GM10266 (cell line): ENCODE results near the gene TMA7B.
A peak's percentile ranks its signal among the peaks of the same experiment; 100 is the strongest.

Experiments
- DNase-seq: peaks from one replicate; pipeline ENCODE4 v3.0.0; 2012; ENCODE audit errors: extremely low spot score
- TF ChIP-seq, protein P1 (sequence below): IDR thresholded peaks from 2 replicates; pipeline ENCODE4 v1.5.1; 2012; ENCODE audit warnings: mild to moderate bottlenecking, low read depth; ENCODE audit not compliant: control insufficient read depth, insufficient read depth; ENCODE audit errors: missing control alignments

TMA7B gene

DNA sequence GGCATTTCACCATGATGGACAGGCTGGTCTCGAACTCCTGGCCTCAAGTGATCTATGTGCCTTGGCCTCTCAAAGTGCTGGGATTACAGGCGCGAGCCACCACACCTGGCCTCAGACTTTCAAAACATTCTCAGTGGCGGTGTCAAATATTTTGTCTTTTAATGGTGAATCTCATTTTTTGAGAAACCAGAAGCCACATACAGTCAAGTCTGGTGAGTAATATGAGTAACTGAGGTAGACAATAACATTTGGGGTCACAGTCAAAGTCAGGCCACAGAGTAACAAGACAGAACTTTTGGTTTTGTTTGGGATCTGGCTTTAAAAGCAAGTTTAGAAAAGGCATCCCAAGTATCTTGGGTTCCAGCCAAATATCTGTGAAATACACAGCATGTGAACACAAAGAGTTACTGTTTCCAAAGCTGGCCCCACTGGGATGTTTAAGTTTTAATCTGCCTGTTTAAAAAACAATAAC, 5.6 kb upstream of the TMA7B start:
- TF ChIP-seq, protein P1, sequence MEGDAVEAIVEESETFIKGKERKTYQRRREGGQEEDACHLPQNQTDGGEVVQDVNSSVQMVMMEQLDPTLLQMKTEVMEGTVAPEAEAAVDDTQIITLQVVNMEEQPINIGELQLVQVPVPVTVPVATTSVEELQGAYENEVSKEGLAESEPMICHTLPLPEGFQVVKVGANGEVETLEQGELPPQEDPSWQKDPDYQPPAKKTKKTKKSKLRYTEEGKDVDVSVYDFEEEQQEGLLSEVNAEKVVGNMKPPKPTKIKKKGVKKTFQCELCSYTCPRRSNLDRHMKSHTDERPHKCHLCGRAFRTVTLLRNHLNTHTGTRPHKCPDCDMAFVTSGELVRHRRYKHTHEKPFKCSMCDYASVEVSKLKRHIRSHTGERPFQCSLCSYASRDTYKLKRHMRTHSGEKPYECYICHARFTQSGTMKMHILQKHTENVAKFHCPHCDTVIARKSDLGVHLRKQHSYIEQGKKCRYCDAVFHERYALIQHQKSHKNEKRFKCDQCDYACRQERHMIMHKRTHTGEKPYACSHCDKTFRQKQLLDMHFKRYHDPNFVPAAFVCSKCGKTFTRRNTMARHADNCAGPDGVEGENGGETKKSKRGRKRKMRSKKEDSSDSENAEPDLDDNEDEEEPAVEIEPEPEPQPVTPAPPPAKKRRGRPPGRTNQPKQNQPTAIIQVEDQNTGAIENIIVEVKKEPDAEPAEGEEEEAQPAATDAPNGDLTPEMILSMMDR, result no peak
- DNase-seq, result no peak

DNA sequence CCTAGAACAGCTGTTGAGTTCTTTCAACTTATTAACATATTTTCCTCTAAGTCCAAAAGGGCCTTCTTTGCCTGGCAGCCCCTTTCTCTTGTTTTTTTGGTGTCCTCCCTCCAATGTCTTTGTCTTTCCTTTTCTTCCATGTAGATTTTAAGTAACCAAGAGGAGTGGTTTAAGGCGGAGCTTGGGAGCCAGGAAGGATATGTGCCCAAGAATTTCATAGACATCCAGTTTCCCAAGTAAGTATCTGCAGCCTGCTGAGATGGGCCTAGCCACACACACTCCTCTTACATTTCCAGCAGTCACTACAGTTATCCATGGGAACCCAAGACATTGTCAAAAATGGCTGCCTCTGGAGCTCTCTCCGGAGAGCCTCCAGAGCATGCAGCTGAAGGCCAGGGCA, 4.5 kb upstream of the TMA7B start:
- TF ChIP-seq, protein P1, result no peak
- no peak for DNase-seq

DNA sequence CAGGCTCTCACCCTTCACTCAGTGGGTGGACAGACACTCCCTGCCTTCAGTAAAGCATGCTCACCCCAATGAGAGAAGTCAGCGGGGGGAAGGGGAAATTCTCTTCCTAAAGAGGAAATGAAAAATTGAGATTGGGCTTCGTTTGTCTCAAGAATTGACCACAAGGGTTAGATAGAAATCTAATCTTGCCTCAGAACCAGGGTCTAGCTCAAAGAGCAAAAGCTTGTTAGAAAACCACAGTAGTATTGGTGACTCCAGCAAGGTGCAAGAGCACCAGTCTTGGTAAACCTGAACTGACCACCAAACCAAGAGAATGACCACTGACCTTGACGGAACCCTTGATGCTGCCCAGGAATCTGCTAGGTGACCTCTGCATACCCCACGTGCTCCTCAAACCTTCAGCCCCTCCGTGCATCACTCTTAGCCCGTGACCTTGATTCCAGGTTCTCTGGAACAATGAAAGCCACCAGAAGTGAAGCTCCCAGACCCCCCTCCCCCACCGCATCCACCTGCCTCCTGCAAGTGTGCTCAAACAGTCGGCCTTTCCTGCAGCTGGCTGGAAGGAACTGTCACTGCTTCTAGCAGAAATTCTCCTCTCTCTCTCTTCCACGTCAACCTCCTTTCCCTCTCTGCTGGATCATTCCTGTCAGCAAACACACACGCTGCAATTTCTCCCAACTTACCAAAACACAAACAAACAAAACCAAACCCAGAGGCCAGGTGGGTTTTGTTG, 3.1 kb upstream of the TMA7B start:
- TF ChIP-seq, protein P1, result no peak
- peak; percentile 43 for DNase-seq

DNA sequence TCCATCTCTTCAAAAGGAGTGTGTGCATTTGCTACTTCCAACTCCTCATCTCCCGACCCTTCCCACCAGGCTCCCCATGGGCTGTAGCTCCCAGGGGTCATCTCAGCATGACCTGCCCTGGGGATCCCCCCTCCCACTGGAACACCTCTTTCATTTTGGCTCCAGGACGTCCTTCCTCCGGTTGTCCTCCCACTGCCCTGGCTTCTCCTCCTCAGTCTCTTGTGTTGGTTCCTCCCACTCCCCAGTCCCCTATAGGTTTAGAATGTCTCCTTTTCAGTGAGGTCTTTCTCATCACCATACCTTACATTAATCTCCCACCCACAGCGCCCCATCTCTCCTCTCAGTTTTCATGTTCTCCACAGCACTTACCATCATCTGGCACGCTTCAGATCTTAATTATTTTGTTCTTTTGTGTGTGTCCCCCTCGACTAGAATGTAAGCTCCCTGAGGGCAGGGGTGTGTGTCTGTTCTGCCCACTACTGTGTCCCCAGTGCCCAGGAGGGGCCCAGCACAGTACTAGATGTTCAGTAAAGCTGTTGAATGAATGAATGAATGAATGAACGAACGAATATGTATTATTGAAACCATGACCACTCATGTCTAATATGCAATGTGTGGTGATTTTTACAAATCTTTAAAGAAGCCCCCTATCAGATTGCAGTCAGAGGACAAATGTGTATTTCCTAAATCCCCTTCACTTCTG, 2.0 kb upstream of the TMA7B start:
- DNase-seq, result no peak
- TF ChIP-seq, protein P1, result no peak

DNA sequence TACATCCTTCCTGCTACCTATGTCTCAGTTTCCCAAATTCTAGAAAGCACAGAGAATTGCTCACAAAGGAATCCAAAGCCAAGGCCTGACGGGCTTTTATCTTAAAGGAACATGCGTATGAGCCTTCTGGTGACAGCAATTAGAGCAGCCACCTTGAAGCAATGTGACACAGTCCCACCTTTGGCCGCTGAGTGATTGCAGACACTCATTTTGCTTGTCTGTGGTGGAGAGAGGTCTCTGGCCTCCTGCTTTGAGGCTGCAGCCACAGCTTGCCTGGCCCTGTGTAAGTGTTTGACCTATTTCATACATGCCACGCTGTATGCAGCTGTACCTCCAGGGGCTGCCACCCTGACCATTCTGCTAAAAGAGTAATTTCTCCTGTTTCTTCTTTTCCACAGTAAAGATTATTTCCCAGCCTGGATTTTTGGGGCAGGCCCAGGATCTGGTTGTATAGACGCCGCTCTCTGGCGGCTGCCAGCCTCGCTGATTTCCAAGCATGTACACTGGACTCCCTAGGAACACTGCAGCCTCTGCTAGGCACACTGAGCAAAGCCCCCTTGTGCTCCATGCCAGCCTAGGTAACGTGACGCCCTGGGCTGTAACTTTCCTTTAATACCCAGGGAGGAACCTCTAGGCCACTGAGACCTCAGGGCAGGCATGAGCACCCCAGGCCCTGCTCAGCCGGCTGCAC, 1.1 kb upstream of the TMA7B start:
- no peak for DNase-seq
- TF ChIP-seq, protein P1, result no peak

DNA sequence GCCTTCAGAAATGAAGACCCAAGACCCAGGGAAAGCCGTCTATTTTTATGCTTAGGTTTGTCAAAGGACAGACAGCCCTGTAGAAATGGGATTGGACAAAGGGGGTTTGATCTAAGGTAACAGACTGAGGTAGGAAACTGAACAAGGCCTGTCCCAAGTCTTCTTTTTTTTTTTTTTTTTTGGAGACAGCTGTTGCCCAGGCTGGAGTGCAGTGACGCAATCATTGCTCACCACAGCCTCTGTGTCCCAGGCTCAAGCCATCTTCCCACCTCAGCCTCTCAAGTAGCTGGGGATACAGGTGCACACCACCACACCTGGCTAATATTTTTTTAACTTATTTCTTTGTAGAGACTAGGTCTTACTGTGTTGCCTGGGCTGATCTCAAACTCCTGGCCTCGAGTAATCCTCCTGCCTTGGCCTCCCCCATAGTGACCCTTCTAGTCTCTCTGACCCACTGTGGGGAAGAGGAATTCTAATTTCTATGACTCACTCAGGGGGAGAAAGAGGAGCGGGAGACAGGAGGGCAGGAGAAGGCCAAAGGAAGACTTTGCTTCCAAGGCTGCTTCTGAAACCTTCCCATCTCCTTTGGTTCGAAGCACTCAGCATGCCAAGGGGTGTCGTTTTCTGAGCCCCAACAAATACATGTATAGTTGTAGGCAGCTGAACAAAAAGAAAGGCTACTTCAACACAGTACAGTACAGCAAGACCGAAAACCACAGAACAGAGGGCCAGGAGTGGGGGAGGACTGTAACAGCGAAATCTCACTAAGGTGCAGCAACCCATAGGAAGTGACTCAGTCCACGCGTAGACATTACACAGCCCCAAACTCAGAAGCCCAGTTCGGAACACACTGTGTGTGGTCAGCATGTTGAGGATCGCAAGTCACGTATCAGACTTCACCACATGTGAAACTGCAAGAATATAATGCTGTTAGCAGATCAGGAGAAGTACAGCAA, 872 bp downstream of the TMA7B start:
- peak; percentile 81 for DNase-seq
- TF ChIP-seq, protein P1, result no peak
